GM19324 (cell line): ENCODE measurements around the gene ENO2.
"Not testable (repeated sequence)": the region's sequence is repeated elsewhere in the genome, so short reads cannot be mapped to it uniquely, and the experiment has no call there.

Experiments
- ATAC-seq: cut with Tn5 transposase; IDR thresholded peaks from one replicate; pipeline ENCODE4 v1.9.1; 2021; ENCODE audit warnings: mild to moderate bottlenecking, moderate library complexity; ENCODE audit not compliant: unreplicated experiment, low FRiP score

ENO2 gene

GRCh38 chr12:6914246-6914946, at the start of gene ENO2:
Gene ENO2, plus strand, starts transcription at chr12:6914580. Its CDS starts 1,253 bp downstream, at chr12:6915833.
- peak; percentile 72 for ATAC-seq

DNA sequence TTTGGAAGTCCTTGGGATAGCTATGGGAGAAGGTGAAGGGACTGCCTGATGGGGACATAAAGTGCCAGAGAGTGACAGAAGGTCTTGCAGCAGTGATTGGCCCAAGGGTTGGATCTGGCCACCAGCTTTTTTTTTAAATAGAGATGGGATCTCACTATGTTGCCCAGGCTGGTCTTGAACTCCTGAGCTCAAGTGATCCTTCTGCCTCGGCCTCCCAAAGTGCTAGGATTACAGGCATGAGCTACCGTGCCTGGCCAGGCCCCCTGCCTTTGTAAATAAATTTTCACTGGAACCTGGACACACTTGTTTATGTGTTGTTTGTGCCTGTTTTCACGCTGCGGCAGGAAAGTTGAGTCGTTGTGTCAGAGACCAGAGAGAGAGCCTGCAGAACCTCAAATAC, 49.1 kb upstream of the ENO2 start:
- not testable (repeated sequence) for ATAC-seq

DNA sequence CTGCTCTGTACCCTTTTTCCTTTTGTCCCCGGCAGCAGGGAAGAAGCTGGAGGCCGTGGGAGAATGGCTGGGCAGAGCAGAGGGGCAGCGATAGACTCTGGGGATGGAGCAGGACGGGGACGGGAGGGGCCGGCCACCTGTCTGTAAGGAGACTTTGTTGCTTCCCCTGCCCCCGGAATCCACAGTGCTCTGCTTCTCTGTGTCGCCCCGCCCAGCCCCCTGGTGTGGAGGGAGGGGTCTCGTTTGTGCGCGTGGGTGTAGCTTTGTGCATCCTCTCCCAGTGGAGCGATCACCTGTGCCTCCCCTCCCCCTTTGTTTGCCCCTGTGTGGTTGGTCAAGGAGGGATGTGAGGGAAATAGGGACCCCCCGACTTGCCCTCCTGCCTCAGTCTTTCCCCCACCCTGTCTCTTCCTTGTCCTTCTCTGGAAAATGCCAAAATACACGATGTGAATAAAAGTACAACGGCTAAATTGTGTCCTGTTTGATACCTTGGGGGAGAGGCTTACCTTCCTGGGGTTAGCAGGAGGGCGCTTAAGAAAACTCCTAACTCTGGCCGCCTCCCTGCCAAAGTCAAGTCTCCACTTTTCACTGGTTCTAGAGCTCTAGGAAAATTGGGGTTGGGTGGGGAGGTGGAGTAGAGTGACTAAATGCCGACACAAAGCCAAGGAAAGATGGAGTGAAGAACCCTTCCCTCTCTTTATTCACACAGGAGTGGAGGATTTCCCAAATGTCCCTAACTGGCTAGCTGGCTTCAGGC, 48.0 kb upstream of the ENO2 start:
- ATAC-seq: no peak

DNA sequence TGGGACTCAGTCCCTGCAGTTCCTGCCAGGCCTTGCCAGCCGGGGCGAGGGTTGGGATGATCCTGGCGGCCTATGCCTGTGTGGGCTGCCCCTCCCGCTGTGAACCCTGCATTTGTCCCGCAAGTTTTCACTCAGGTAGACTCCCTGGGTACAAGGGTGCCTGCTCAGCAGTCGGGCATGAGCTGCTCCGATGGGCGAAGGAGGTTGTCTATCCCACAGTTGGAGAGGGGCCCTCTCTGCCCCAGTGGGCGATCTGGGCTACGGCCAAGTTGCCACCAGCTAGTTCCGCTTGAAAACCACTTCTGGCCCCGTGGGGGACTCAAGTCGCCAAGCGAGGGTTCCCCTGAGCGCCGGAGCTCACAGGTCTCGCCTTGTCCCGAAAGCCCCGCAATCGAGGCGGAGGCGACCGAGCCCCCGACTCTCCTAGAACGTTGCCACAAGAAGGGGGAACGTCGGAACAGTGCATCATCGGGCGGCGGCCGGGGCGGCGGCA, 47.4 kb upstream of the ENO2 start:
- ATAC-seq: peak; percentile 17

GRCh38 chr12:6867413-6868210, 46.8 kb upstream of the ENO2 start, which contains the start of gene TPI1:
Gene TPI1, plus strand, starts transcription at chr12:6867531. Its CDS starts 36 bp downstream, at chr12:6867567.
- peak; percentile 57 for ATAC-seq

DNA sequence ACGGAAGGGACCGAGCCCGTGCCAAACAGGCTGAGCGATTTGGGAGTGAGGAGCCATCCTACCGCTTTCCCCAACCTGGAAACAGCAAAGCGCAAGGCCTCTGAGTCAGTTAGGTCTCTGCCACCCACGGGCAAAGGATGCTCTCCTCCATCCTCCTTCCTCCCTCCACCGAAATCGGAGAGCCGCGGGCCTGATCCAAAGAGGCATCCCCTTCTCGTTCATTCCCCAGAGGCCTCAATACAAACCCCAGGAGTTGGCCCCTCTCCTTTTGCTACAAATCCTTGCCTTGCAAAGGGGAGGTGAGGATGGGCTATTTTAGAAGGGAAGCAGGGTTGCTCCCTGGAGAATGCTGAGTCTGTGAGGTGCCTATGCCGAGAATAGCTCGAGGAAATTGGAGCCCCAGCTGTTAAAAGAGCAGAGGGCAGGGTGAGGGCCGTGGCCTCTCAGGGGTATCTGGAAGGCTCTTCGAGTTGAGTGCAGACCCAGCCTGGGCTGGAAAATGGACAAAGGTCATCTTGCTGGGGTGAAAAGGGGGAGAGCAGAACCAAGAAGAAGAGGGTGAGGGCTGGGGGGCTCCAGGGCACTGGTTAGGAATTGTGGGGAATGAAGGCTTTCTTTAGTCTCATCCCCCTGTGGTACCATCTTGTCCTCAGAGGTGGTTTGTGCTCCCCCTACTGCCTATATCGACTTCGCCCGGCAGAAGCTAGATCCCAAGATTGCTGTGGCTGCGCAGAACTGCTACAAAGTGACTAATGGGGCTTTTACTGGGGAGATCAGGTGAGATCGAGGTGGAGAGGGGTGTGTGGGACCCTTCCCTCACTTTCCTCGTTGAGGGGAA, 46.0 kb upstream of the ENO2 start:
- no peak for ATAC-seq

GRCh38 chr12:6869049-6870021, 45.0 kb upstream of the ENO2 start:
- ATAC-seq: no peak

DNA sequence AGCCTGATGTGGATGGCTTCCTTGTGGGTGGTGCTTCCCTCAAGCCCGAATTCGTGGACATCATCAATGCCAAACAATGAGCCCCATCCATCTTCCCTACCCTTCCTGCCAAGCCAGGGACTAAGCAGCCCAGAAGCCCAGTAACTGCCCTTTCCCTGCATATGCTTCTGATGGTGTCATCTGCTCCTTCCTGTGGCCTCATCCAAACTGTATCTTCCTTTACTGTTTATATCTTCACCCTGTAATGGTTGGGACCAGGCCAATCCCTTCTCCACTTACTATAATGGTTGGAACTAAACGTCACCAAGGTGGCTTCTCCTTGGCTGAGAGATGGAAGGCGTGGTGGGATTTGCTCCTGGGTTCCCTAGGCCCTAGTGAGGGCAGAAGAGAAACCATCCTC, 44.1 kb upstream of the ENO2 start:
- ATAC-seq: not testable (repeated sequence)

DNA sequence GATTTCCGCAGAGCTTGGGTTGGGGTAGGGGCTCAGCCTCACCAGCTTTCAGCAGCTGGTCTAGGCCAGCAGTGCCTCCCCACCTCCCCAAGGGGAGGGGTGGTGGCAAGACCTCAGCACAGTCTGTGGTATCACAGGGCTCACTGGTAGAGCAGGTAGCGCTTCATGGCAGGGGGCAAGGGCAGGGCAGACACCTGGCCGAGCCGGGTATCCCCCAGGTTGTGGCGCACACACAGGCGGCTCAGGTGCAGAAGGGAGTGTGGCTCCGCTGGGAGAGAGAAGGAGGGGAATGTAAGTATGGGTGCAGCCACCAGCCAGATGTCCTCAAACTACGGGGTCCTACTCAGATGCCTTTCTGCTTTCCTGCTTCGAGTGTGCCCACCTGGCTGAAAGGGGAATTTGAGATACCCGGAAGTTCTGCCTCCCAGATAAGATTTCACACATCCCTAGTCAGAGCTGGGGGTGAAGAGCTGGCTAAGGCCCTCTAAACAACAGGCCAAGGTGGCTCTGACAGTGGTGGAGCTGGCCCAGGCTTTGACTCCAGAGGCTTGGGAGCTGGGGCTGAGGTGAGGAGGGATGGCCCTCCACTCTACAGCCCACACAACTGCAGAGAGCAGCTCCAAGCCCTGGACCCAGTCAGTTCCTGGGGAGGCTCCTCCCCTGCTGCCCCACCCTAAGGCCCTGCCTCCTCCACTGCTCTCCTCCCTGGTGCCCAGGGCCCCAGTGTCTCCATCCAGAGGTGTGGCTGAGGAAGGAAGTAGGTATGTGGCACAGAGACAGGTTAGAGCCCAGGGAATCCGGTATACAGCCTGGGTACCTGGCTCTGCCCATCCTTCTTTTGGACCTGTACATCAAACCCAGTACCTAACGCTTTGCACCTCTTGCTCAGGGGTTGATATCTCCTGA, 43.1 kb upstream of the ENO2 start:
- no peak for ATAC-seq

DNA sequence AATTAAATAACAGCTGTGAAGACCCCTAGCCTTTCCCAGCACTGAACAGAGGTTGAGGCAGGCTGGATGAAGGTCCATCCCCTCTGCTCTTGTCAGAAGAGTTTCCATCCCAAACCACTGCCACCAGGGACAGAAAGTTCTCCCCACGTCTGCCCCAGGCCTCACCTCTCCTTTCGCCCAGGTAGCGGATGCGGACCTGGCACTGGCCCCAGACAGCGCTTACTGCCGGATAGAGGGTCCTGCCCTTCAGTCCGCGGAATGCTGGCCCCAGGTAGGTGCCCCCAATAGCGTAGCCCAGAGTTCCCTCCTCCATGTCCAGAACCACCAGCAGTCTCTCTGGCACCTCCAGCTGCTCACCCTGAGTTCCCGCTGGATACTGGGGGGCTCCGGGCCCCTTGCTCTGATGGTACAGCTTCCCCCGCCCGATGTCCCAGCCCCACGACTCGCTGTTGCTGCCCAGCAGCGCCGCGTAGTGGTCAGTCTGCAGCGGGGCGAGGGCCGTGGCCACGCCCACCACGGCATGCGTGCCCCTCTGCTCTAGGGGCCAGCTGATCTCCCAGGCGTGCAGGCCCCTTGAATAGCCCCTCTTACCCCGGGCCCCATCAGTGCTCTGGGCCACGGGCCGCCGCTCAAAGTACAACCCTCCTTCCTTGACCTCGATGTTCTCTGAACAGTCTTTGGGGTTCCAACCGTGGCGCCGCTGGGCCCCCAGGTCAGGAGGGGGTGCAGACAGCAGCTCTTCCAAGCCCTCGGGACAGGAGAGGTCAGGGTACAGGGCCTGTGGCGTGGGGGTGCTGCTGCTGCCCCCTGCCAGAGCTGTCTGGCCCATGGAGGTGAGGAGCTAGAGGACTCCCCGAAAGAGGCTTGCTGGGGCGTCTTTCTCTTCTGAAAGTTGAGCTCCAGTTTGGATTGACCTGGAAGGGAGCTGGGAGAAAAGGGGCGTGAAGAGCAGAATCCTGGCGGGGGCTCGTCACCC, 42.0 kb upstream of the ENO2 start:
- ATAC-seq: no peak

- peak; percentile 88 for ATAC-seq
Measured at GRCh38 chr12:6873094-6874014, 41.0 kb upstream of the ENO2 start, which contains the start of gene SPSB2. Gene SPSB2, minus strand, starts transcription at chr12:6873303. Its CDS starts 402 bp downstream, at chr12:6872901.

DNA sequence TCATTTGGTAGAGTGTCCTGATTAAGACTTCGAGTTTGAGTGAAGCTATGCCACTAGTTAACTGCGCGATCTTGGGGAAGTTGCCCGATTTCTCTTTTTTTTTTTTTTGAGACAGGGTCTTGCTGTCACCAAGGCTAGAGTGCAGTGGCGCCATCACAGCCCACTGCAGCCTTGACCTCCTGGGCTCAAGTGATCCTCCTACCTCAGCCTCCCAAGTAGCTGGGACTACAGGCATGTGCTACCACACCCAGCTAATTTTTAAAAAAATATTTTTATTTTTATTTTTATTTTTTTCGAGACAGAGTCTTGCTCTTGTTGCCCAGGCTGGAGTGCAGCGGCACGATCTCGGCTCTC, 40.4 kb upstream of the ENO2 start:
- ATAC-seq: not testable (repeated sequence)

- not testable (repeated sequence) for ATAC-seq
Measured at GRCh38 chr12:6879824-6880223, 34.6 kb upstream of the ENO2 start.

DNA sequence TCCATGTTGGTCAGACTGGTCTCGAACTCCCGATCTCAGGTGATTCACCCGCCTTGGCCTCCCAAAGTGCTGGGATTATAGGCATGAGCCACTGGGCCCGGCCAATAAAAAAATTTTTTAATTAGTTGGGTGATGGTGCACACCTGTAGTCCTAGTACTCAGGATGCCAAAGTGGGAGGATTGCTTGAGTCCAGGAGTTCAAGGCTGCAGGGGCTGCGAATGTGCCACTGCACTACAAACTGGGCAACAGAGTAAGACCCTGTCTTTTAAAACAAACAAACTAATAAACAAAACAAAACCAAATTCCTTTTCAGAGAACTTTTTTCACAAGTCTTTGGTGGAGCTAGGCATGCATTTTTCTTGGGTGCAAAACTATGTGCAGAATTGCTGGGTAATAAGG, 31.1 kb upstream of the ENO2 start:
- no peak for ATAC-seq

- no peak for ATAC-seq
Measured at GRCh38 chr12:6883683-6884082, 30.7 kb upstream of the ENO2 start.

GRCh38 chr12:6884539-6884938, 29.8 kb upstream of the ENO2 start:
- ATAC-seq: no peak
